Femur (tissue), 1 donor: ENCODE results near the gene GALNT9.
"Not testable (repeated sequence)": the region's sequence is repeated elsewhere in the genome, so short reads cannot be mapped to it uniquely, and the experiment has no call there.

Experiments
- DNase-seq: peaks from one replicate; pipeline ENCODE4 v3.0.0-alpha.2; 2017

Gene GALNT9

GRCh38 chr12:132278401-132279183 lies 50.8 kb downstream of the GALNT9 start:
- DNase-seq = no peak

DNA sequence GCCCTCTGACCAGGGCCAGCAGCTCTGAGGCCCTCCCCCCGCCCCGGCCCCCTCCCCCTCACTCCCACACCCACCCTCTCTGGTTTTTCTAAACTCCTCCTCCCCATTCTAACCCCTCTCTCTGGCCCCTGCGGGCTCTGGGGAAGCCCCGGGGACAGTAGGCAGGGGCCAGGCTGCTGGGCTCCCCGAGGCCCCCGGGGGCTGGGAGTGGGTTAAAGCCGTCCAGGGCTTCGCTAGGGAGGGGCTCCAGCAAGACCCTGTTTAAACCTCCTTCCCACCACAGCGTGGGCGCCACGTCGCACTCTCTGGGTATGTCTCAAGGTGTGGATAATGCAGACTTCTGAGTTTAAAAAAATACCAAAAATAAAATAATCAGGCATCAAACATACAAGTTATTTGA lies 51.4 kb downstream of the GALNT9 start:
- DNase-seq = no peak

- DNase-seq = no peak
These were observed 51.9 kb downstream of the GALNT9 start for GRCh38 chr12:132277374-132277941.

- DNase-seq = no peak
These were observed 52.5 kb downstream of the GALNT9 start for GRCh38 chr12:132276827-132277373.

DNA sequence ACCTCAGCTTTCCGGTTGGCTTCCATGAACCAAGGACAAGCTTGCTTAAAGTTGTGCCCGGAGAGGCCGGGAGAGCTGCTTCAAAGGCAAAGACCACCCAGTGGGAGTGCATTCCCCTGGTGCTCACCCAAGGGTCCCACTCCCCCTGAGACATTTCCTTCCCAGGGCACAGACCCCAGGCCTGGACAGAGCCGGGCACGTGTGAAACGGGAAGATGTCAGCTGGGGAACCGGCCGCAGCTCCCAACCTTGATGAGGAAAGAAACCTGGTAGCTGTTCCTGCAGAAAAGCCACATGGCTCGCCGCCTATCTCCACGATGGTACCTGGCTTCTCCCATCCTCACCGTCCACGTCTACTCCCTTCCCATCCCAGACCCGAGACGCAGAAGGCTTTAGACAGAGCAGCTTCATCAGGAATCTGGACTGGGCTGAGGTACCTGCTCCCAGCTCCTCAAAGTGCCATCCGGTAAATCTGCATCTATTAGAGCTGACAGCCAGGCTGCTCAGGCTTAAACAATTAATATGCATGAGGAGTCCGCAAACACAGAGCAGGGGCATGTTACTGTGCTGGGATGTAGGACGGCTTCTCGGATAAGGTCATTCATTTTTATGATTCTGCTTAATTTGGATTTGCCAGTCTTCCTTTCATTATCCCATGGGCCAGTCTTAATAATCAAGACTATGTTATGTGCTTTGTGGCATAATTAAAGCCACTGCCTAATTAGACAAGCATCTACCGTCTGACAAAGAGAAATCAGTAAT lies 53.1 kb downstream of the GALNT9 start:
- DNase-seq = no peak

GRCh38 chr12:132275631-132276030 lies 53.8 kb downstream of the GALNT9 start:
- DNase-seq = no peak

GRCh38 chr12:132275110-132275531 lies 54.3 kb downstream of the GALNT9 start:
- peak; percentile 82 for DNase-seq

- DNase-seq = no peak
These were observed 55.4 kb downstream of the GALNT9 start for GRCh38 chr12:132273992-132274334.

GRCh38 chr12:132272711-132273110 lies 56.7 kb downstream of the GALNT9 start:
- DNase-seq = no peak

- DNase-seq = no peak
These were observed 57.7 kb downstream of the GALNT9 start for GRCh38 chr12:132271755-132272092.

DNA sequence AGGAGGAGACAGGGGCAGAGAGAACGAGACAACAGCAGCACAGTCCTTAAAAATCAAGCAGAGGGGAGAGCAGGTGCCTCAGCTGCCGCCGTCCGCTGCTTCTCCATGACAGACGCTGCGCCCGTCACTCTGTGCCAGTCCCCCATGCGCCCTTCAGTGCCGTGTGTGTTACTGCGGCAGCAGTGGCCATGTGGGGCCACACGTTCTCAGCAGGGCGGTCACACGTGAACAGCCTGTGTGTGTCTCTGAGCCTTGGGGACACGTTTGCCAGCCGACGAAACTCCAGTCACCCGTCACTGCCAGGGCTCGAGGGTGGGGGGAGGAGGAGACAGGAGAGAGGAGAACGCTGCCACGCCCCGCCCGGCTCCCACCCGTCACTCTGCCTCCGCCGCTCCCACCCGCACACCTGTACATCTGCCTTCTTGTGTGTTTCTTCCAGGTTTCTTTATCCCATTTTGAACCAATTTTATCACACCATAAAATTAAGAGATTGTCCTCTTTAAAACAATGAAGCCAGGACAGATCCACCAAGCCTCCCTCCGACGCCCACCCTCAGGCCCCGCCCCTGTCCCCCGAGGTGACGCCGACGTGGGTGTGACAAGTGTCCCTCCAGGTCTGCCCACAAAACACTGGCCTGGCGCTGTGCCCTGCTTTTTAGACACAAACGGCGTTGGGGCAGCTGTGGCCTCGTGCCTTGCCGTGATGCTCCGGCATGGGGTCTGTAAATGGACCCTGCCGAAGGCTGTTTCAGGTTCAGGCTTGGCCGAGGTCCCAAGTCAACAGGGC lies 58.2 kb downstream of the GALNT9 start:
- DNase-seq = no peak

- DNase-seq = no peak
These were observed 58.9 kb downstream of the GALNT9 start for GRCh38 chr12:132270516-132270915.

GRCh38 chr12:132269271-132269968 lies 60.0 kb downstream of the GALNT9 start:
- DNase-seq = no peak

- peak; percentile 81 for DNase-seq
These were observed 60.7 kb downstream of the GALNT9 start for GRCh38 chr12:132268674-132269073.

DNA sequence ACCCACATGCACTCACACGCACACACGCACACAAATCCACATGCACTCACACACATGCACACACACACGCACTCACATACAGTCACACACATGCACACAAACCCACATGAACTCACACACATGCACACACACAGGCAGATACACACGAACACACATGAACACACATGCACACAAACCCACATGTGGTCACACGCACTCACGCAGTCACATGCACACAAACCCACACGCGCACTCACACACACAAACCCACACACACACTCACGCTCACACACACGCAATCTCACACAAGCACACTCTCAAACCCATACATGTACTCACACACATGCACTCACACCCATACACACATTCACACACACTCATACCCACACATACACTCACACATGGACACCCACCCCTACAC lies 61.5 kb downstream of the GALNT9 start:
- DNase-seq = no peak

- DNase-seq = no peak
These were observed 62.6 kb downstream of the GALNT9 start for GRCh38 chr12:132266802-132267201.

GRCh38 chr12:132266370-132266769 lies 63.0 kb downstream of the GALNT9 start:
- DNase-seq = no peak

GRCh38 chr12:132265822-132266221 lies 63.6 kb downstream of the GALNT9 start:
- not testable (repeated sequence) for DNase-seq

DNA sequence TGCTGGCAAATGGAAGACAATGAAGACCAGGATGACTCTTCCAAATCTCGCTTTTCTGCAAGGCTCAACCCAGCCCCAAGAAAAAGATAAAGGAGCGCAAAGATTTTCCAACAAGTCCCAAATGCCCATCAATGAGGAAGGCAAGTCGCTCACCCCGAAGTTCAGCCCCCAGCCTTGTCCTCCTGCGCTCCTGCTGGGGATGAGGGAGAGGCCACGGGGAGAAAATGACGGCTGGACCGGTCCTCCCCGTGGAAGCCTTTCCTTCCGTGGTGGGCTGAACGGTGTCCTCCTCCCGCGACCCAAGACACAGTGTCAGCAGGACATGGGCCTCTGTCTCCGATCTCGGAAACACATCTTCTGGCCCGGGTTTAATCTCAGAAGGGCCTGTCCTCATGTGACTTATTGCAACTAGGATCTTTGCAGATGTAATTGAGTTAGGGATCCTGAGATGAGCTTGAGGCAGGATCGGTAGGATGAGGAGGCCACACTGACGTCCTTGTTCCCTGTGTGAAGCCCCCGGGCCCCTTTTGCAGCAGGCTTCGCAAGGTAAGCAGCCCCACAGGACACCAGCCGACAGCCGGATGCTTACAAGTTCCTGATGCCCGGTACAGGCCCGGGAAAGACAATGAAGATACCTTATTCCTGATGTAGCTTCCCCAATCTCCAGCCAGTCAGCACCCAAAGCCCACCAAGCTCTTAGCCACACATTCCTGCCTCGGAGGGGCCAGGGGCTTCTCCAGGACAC lies 64.2 kb downstream of the GALNT9 start:
- no peak for DNase-seq

GRCh38 chr12:132264086-132265010 lies 65.0 kb downstream of the GALNT9 start:
- DNase-seq = no peak
